Measurements from ENCODE around the gene PALD1.

DNA sequence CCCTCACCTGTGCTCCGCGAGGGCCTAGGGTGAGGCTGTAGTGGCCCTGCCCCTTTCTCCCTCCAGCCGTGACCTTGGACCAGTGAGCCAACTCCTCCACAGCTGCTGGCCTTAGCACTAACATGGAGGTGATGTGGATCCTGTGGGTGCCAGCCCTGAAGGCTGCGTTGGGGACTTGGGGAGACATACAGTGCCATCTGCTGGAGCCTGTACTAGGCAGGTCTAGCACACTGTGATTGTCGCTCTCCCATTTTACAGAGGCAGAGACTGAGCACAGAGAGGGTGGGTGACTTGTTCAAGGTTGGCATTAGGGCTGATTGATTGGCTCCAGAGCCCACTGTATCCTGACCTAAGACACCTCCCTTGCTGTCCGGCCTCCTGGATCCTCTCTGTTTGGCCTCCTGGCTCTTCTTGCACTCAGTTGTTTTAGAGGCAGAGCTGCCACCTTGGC, 86.4 kb downstream of the PALD1 start:
- no peak for TF ChIP-seq POLR2A (IDR thresholded peaks at IDR 0.05; ENCODE audit: low read depth, low read length)
- no peak for TF ChIP-seq POLR2AphosphoS5 (IDR thresholded peaks at IDR 0.05; ENCODE audit: low read depth, low read length)

Data from GM12892 (cell line).